DMS 273 treated with DMSO at 0.1 percent for 48 hours (cell line): ENCODE data around the gene MTRF1L.
A peak's percentile ranks its signal among the peaks of the same experiment; 100 is the strongest.

Experiments used
- DNase-seq: peaks from one replicate; lab custom pipeline; 2025; lab: John Stamatoyannopoulos, UW

MTRF1L gene

GRCh38 chr6:153002613-153003365 lies at the start of gene MTRF1L:
Gene MTRF1L, minus strand, starts transcription at chr6:153002709. Its CDS starts 24 bp downstream, at chr6:153002685.
- peak; percentile 94 for DNase-seq

GRCh38 chr6:153051801-153052200 lies 49.3 kb upstream of the MTRF1L start:
- no peak for DNase-seq

GRCh38 chr6:153048631-153049030 lies 46.1 kb upstream of the MTRF1L start:
- DNase-seq: no peak

DNA sequence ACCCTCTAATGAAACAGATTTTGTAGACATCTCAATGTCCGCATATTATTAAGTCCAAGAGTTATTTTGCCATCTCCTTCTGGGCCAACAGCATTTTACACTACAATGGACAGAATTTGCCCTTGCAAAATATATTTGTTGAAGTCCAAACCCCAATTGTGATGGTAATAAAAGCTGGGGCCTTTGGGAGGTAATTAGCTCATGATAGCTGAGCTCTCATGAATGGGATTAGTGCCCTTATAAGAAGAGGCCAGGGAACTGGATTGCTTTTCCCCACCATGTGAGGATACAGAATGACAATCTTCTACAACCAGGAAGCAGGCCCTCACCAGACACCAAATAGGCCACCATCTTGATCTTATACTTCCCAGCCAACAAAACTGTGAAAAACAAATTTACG lies 44.9 kb upstream of the MTRF1L start:
- no peak for DNase-seq

GRCh38 chr6:153045271-153045670 lies 42.8 kb upstream of the MTRF1L start:
- DNase-seq: no peak

- no peak for DNase-seq
These were observed 41.8 kb upstream of the MTRF1L start for GRCh38 chr6:153044295-153044694.

- no peak for DNase-seq
These were observed 41.2 kb upstream of the MTRF1L start for GRCh38 chr6:153043719-153044118.

- no peak for DNase-seq
These were observed 36.0 kb upstream of the MTRF1L start for GRCh38 chr6:153038378-153039057.

GRCh38 chr6:153034139-153034538 lies 31.6 kb upstream of the MTRF1L start:
- DNase-seq: no peak

DNA sequence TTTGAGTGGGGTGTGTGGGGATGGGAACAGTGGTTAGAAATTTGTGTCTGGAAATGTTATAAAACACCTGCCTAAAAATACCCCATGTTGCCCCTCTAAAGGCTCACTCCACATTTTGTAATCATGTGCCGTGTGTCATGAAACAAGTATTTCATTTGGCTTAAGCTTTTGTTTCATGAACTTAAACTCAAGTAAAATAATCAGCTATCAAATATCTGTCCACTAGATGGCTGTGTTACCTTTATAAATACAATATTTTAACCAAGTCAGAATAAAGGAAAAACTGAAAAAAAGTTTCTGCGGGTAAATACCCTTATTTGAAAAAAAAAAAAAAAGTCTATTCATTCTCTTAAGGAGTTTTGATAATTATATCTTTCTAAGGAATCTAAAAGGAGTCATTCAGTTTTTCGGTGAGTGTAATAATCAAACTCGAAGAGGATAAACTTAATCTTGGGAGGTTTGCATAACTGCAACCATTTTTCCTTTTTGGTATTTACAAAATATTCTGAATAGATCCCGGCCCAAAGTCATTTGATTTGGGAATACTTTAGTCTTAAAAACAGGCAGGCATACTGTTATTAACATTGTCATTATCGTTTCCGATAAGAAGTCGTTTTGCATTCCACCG lies 29.9 kb upstream of the MTRF1L start:
- DNase-seq: no peak

- no peak for DNase-seq
These were observed 28.9 kb upstream of the MTRF1L start for GRCh38 chr6:153031335-153031955.

DNA sequence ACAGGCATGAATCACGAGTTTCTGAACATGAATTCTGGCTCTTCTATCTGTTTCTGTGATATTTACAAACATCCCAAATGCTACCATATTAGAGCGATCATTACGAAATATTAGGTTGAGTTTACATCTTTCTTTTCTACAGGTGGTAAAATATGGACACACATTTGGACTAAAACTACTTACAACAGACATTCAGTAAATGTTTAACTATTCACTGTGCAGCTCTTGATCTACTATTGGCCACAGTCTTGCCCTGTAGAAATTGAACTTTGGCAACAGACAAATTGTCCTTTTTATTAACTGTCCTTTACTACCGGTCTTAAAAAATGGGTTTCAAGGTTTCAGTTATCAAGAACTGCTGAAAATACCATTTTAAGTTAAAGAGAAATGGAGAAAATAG lies 26.5 kb upstream of the MTRF1L start:
- DNase-seq: no peak

DNA sequence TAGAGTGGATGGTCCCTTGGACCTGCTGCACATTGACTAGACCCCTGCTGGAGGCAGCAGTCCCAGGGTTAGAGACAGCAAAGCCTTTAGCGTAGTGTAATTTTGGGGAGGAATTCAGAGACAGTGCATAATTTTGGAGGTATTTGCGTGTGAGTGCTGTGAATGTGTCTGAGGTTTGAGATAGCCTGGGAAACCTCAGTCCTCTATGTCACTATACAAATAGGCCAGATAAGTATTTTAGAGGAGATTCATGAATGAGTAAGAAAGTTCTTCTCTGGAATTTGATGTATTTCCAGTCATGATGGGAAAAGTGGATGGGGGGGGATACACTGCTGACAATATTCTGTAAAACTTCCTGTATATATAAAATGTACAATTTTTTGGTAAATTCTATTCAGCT lies 25.8 kb upstream of the MTRF1L start:
- DNase-seq: no peak

DNA sequence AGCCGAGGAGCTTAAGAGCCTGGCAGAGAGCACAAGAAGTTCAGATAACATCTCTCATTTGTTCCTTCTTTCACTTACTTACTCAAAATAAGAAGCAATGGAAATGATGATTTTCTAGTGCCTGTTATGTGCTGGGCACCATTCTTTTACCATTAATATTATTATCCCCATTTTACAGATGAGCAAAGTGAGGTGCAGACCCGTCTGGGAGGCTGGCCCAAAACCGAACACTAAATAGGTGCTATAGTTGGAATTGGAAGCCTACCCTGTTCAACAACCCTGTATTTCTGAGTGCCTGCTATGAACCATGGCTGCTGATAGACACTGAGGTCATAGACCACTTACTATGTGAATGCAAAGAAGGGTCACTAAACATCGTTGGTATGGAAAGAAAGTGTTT lies 25.0 kb upstream of the MTRF1L start:
- no peak for DNase-seq

DNA sequence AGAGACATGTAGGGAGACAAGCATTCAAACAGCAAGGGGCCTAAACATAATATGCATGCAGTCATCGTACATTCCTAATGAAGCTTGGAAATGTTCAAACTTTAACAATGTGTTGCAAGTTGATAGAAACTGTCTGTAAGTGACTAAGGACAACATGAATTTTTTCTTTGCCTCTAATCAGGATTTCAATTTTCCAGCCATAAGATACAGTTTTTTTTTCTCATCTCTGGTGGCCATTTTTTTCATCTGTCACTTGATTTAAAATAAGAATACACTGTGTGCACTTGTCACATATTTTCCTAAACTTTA lies 22.2 kb upstream of the MTRF1L start:
- DNase-seq: no peak

GRCh38 chr6:153023977-153024708 lies 21.6 kb upstream of the MTRF1L start:
- no peak for DNase-seq

- no peak for DNase-seq
These were observed 15.8 kb upstream of the MTRF1L start for GRCh38 chr6:153018355-153018754.

DNA sequence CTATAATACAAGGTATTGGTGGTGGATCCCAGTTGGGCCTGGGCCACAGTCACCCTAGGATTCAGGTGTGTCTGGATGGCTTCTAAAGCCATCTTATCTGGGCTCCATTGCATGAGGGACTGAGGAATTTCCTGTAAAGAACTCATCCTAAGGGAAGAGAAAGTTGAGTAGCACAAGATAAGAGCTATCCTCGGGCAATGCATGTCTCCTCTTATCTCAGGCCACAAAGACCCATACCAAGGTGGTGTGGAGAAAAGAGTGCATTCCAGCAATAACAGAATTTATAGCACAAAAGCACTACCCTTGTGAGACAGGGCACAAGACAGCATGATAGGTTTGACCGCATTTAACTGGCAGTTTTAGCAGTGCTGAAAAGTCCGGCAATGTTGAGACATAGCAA lies 14.3 kb upstream of the MTRF1L start:
- no peak for DNase-seq

DNA sequence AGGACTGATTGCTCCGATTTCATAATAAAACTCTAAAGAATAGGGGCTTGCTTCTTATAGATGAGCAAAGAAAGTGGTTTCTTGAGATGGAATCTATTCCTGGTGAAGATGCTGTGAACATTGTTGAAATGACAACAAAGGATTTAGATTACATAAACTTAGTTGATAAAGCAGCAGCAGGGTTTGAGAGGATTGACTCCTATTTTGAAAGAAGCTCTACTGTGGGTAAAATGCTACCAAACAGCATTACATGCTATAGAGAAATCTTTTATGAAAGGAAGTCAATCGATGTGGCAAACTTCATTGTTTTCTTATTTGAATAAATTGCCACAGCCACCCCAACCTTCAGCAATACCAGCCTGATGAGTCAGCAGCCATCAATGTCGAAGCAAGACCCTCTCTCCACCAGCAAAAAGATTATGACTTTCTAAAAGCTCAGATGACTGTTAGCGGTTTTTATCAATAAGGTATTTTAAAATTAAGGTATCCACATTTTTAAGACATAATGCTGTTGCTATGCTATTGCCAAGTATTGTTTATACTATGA lies 12.7 kb upstream of the MTRF1L start:
- DNase-seq: no peak

GRCh38 chr6:153013438-153013837 lies 10.9 kb upstream of the MTRF1L start:
- no peak for DNase-seq

DNA sequence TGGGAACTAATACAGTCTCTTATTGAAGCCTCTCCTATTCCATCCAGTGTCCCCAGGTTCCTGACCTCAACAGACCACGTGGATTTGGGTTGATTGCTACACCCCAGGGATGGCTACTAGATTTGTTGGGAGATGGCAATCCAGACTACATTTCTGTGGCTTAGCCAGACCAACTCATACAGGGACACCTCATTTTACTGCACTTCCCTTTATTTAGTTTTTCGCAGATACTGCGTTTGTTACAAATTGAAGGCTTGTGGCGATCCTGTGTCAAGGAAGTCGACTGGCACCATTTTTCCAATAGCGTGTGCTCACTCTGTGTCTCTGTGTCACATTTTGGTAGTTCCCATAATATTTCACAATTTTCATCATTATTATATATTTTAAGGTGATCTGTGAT lies 10.3 kb upstream of the MTRF1L start:
- DNase-seq: no peak

GRCh38 chr6:153003366-153003690 lies 819 bp upstream of the MTRF1L start:
- DNase-seq: no peak
